Muscle layer of colon (tissue), 2 donors: Measurements from ENCODE around the gene PDGFB.
A peak's percentile ranks its signal among the peaks of the same experiment; 100 is the strongest.

Experiments used
- H3K27ac ChIP-seq: one replicate; pipeline ENCODE4 v1.7.0; 2013; ENCODE audit warnings: low read depth, mild to moderate bottlenecking, low read length, moderate library complexity
- H3K27me3 ChIP-seq, 2 donors: one replicate each; pipeline ENCODE4 v1.7.0; 2013; ENCODE audit warnings: low read length in 2 of 2, mild to moderate bottlenecking in 2 of 2; ENCODE audit not compliant: insufficient read depth in 2 of 2, control insufficient read depth in 1 of 2
- H3K36me3 ChIP-seq: one replicate; pipeline ENCODE4 v1.7.0; 2013; ENCODE audit warnings: mild to moderate bottlenecking, low read length; ENCODE audit not compliant: insufficient read depth
- H3K4me1 ChIP-seq: one replicate; pipeline ENCODE4 v1.7.0; 2013; ENCODE audit warnings: mild to moderate bottlenecking, low read length; ENCODE audit not compliant: insufficient read depth
- H3K4me3 ChIP-seq, 2 donors: one replicate each; pipeline ENCODE4 v1.7.0; 2013; ENCODE audit warnings: low read length in 2 of 2, low read depth in 1 of 2, mild to moderate bottlenecking in 1 of 2, moderate library complexity in 1 of 2
- H3K9ac ChIP-seq: one replicate; pipeline ENCODE4 v1.7.0; 2013; ENCODE audit warnings: low read length
- H3K9me3 ChIP-seq: one replicate; pipeline ENCODE4 v1.7.0; 2013; ENCODE audit warnings: mild to moderate bottlenecking, low read length
- donor health status: abdominal sarcoma.
- donor health status: Adenocarcinoma of cecum.

The PDGFB gene

DNA sequence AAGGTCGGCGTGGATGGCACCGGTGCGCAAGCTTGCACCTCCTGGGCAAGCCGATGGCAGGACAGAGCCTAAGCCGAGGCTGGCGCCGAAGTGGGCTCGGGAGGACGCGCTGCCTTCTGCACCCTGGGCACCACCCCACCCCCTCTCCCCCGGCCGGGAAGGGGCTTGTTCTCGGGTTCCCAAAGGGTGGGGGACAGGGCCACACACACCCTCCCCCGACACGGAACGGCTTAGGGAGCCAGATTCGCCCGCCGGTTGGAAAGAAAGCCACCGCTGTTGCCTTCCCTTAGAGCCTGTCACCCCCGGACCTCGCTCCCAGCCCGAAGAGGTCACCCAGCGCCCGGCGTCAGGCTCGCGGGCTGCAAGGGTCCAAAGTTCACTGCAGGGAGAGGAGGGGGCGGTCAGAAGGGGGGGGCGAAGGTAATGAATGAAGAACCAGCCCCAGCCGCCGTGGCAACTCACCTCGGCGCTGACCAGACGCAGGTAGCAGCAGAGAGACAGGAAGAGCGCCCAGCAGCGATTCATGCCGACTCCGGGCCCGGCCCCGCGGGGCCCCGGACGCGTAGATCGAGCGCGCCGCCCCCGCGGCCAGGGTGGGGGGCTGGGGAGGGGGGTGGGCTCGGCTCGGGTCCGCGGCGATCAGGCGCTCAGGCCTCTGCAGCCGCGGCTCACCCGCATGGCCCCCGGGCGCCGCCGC lies 1.2 kb downstream of the PDGFB start:
- Histone ChIP-seq H3K27ac (no peak overlapping the region), H3K27me3 (peaks cover 16 to 49% of the 10 kb centered on the region in 2 donors), H3K9me3 (no peaks in the 10 kb centered on the region), H3K4me3 (peak overlapping the region; percentile 42 to 47), H3K4me1 (peaks cover 32% of the 10 kb centered on the region), H3K36me3 (peaks cover 2% of the 10 kb centered on the region), H3K9ac (no peak overlapping the region)

GRCh38 chr22:39242595-39243438 lies 2.0 kb downstream of the PDGFB start:
- Histone ChIP-seq H3K4me3 (peak overlapping the region; percentile 42 to 47), H3K9ac (no peak overlapping the region), H3K27ac (no peak overlapping the region), H3K36me3 (peaks cover 5% of the 10 kb centered on the region), H3K27me3 (peaks cover 16 to 44% of the 10 kb centered on the region in 2 donors), H3K9me3 (no peaks in the 10 kb centered on the region), H3K4me1 (peaks cover 32% of the 10 kb centered on the region)

DNA sequence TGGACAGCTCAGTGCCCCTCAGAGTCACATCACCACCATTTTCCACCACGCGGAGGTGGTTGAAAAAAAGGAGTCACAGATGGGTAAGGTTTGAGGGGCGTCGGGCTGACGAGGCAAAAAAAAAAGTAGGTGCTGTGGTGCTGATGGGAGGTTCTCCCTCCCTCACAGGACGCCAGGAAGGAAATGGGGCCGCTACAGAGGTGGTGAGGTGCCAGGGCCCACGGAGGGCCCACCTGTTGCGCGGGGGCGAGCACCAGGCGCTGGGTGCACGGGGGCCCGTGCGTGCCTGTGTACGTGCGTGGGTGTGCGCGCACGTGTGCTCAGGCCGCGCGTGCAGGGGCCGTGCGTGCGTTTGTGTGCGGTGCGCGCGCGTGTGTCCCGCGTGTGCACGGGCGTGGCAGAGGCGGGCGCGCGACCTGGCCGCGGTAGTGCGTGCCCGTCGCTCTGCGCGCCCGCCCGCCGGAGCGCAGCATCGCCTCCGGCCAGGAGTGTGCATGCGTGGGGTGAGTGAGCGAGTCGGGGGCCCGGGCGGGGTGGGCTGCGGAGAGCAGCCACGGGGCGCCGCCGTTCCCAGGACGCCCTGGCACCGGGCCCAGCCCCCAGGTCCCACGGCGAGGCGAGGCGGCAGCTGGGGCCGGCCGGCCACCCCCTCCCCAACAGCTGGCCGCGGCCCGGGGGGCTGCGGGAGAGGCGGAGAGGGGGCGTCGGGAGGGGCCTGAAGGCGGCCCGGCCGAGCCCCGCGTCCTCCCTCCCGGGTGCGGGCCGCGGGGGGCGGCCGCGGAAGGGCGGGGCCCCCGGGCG lies 2.8 kb downstream of the PDGFB start:
- Histone ChIP-seq H3K27ac (no peak overlapping the region), H3K9me3 (no peaks in the 10 kb centered on the region), H3K9ac (no peak overlapping the region)

GRCh38 chr22:39240831-39241793 lies 3.7 kb downstream of the PDGFB start:
- peaks cover 5% of the 10 kb centered on the region for H3K36me3 ChIP-seq
- no peaks in the 10 kb centered on the region for H3K9me3 ChIP-seq
- no peak overlapping the region for H3K9ac ChIP-seq
- H3K4me1 ChIP-seq: peaks cover 32% of the 10 kb centered on the region
- peaks cover 16 to 30% of the 10 kb centered on the region in 2 donors for H3K27me3 ChIP-seq
- H3K27ac ChIP-seq: no peak overlapping the region
- H3K4me3 ChIP-seq: peak overlapping the region in 1 of 2 donors; percentile 35

More for the DNA sequence above, 2.8 kb downstream of the PDGFB start:
- Histone ChIP-seq H3K4me3 (peak overlapping the region in 1 of 2 donors; percentile 35), H3K36me3 (peaks cover 5% of the 10 kb centered on the region), H3K4me1 (peaks cover 32% of the 10 kb centered on the region), H3K27me3 (peaks cover 16 to 38% of the 10 kb centered on the region in 2 donors)

GRCh38 chr22:39239561-39240423 lies 5.0 kb downstream of the PDGFB start:
- peaks cover 32% of the 10 kb centered on the region for H3K4me1 ChIP-seq
- H3K9ac ChIP-seq: no peak overlapping the region
- peaks cover 5% of the 10 kb centered on the region for H3K36me3 ChIP-seq
- H3K27ac ChIP-seq: no peak overlapping the region
- no peaks in the 10 kb centered on the region for H3K9me3 ChIP-seq
- peaks cover 5 to 26% of the 10 kb centered on the region in 2 donors for H3K27me3 ChIP-seq
- no peak overlapping the region for H3K4me3 ChIP-seq

DNA sequence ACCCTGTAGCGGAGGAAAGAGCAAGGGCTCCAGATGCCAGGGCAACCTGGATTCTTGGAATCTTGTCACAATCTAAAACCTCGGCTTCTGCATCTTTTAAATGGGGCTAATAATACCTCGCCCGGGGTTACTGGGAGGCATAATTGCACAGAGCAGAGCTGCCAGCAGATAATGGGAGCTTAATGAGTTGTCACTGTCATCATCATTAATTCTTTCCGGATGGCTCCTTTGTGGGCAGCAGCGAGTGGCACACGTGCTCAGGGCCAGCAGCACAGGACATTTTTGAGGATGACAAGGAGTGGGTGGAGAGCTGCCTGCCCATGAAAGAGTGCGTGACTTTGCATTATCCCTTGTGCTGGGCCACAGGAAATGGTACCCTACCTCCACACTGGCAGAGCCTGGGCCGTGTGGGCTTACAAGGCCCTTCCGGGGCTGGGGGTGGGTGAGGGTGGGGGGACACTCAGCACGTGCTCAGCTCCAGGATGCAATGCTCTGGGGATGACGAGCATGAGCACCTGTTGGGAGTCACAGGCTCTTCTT lies 5.7 kb downstream of the PDGFB start:
- no peak overlapping the region for H3K4me3 ChIP-seq
- H3K9me3 ChIP-seq: no peaks in the 10 kb centered on the region
- peaks cover 5% of the 10 kb centered on the region for H3K36me3 ChIP-seq
- H3K4me1 ChIP-seq: peaks cover 32% of the 10 kb centered on the region
- H3K27me3 ChIP-seq: peaks cover 5 to 27% of the 10 kb centered on the region in 2 donors
- H3K9ac ChIP-seq: no peak overlapping the region
- H3K27ac ChIP-seq: no peak overlapping the region

DNA sequence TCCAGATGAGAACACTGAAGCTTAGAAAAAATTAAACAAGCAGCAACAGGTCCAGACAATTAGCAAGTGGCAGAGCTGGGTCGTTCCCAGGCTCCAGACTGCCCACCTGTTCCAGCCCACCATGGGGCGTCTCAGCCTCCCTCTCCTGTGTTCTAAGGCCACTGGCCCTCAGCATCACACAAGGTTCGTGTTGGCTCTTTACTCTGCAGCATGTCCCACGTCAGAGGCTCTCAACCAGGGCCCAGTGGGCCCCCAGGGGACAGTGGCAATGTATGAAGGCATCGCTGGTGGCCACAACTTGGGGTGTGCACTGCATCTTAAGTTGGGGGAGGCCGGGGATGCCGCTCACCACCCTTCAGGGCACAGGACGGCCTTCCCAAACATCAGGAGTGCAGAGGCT lies 6.2 kb downstream of the PDGFB start:
- Histone ChIP-seq H3K27ac (no peak overlapping the region), H3K9ac (no peak overlapping the region), H3K4me1 (peaks cover 30% of the 10 kb centered on the region), H3K27me3 (peaks cover 5 to 24% of the 10 kb centered on the region in 2 donors), H3K36me3 (peaks cover 5% of the 10 kb centered on the region), H3K9me3 (no peaks in the 10 kb centered on the region), H3K4me3 (no peak overlapping the region)

- H3K9me3 ChIP-seq: no peaks in the 10 kb centered on the region
- H3K27ac ChIP-seq: no peak overlapping the region
- H3K36me3 ChIP-seq: peaks cover 5% of the 10 kb centered on the region
- no peak overlapping the region for H3K4me3 ChIP-seq
- peaks cover 0 to 19% of the 10 kb centered on the region in 2 donors for H3K27me3 ChIP-seq
- H3K4me1 ChIP-seq: peaks cover 25% of the 10 kb centered on the region
- H3K9ac ChIP-seq: no peak overlapping the region
Measured at GRCh38 chr22:39238101-39238466, 6.7 kb downstream of the PDGFB start.

GRCh38 chr22:39237318-39238100 lies 7.3 kb downstream of the PDGFB start:
- Histone ChIP-seq H3K9ac (no peak overlapping the region), H3K9me3 (no peaks in the 10 kb centered on the region), H3K4me1 (peaks cover 21% of the 10 kb centered on the region), H3K27ac (no peak overlapping the region), H3K36me3 (peaks cover 5% of the 10 kb centered on the region), H3K27me3 (peaks cover 0 to 13% of the 10 kb centered on the region in 2 donors), H3K4me3 (no peak overlapping the region)
